Stimulated activated CD8-positive, alpha-beta memory T cell treated with anti-CD3 and anti-CD28 coated beads, Interleukin-15, amount 100 ng/mL, for 24 hours (primary cell): ENCODE measurements around the gene SCNN1B.

ENCODE experiments used
- DNase-seq: peaks from one replicate; pipeline ENCODE4 v3.0.0-alpha.2; 2020; ENCODE audit warnings: low read depth

Gene SCNN1B

DNA sequence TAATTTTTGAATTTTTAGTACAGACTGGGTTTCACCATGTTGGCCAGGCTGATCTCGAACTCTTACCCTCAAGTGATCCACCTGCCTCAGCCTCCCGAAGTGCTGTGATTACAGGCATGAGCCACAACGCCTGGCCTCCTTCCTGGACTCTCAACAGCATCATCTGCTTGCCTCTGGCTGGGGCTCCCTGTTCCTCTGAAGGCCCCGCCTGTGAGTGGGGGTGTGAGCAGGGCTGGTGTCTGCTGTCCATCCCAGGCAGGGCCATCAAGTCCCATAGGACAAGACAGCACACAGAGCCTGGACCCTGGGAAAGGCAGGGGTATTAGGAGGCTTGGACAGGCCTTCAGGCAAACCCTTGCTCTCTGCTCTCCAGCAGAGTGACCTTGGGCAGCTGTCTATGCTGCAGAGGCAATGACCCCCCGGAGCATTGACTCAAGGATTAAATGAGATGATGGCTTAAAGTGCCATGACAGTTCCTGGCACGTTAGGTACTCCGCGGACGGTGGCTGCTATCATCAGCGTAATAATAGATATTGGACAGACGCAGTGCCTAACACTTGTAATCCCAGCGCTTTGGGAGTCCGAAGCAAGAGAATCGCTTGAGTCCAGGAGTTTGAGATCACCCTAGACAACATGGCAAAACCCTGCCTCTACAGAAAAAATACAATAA, 19.2 kb downstream of the SCNN1B start:
- no peak for DNase-seq

DNA sequence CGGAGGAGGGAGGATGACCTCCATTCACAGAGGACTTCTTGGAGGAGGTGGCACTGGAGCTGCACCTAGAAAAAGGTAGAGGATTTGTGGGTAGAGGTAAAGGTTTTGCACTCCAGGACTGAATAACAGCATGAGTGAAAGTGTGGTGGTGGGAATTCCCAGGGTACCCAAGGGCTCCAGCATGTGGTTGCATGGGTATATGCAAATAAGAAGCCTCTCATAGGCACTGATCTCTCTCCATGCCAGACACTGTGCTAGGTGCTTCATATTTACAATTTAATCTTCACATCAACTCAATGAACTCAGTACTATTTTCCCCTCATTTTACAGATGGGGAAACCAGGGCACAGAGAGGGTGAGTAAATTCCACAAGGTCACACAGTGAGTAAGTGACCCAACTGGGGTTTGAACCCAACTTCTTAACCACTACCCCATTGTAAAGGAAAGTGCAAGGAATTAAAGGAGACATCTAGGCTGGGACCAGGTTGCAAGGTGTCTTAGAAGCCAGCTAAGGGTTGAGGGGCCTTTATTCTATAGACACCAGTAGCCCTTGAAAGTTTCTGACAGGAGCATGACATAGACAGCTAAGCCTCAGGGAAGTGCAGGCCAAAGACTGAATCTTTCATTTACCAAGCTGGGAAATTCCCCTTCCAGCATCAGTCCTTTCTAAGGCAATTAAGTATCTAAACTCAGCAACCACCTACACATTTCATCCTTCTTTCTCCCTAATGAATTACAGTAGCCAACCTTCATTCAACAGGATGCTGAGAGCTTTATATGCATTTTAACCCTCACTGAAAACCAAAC, 21.3 kb downstream of the SCNN1B start:
- no peak for DNase-seq

DNA sequence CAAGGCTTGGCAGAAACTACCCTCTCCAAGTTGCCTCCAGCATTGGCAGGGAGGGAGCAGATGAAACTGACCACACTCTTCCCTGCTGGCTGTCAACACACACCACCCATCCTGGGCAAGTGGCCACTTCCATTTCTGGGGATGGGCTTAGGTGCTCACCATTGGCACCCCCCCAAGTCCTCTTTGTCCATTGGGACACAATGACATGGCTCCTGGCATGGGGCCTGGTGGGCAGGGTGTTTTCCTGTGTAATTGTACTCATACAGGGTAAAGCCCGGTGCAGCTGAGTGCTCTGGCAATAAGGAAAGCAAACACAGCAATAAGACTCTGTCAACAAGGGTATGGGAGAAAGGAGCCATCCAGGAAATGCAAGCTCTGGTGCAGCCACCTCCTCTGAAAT, 22.6 kb downstream of the SCNN1B start:
- DNase-seq = no peak

GRCh38 chr16:23327836-23328235, 25.7 kb downstream of the SCNN1B start:
- DNase-seq = no peak

- no peak for DNase-seq
These were observed 28.1 kb downstream of the SCNN1B start for GRCh38 chr16:23330161-23330560.

DNA sequence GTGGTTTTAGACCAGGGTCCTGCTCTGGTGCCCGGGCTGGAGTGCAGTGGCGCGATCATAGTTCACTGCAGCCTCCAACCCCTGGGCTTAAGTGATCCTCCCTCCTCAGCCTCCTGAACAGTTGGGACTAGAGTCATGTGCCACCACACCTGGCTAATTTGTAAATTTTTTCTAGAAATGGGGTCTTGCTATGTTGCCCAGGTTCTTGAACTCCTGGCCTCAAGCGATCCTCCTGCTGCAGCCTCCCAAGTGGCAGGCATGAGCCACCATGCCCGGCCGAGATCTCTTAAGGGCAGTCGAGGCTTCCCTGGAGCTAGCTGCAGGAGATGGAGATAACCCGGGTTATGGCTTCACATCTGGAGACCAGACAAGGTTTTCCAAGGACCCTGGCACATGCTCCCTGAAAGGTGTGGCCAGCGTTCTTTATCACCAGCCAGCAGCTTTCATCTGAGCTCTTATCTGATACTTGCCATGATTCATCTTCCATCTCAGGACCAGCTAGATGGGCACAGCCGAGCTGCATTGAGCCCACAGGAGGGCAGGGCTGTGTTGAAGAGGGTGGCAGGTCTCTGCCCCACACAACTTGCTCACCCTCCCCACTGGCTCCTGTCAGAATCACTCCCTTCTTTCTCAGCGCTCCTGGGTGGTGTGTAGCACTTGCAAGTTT, 28.6 kb downstream of the SCNN1B start:
- DNase-seq = no peak

DNA sequence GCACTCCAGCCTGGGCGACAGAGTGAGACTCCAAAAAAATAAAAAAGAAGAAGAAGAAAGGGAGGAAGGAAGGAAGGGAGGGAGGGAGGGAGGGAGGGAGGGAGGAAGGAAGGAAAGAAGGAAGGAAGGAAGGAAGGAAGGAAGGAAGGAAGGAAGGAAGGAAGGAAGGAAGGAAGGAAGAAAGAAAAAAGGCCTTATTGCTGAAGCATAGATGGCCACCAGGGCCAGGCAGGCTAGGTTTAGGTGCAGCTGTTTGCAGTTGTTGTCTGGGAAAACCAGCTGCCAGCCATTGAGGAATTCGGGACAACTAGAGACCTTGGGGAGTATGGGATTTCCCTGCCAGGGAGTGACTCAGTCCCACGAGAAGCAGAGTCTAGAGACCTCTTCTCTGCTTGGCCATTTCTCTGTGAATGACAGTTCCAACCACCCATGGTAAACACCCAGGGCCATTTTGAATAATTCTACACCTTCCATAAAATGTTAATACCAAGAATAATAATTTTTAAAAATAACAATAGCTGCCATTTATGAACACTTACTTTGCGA, 31.0 kb downstream of the SCNN1B start:
- no peak for DNase-seq

- no peak for DNase-seq
These were observed 31.8 kb downstream of the SCNN1B start for GRCh38 chr16:23333831-23334456.

GRCh38 chr16:23334457-23334853, 32.4 kb downstream of the SCNN1B start:
- no peak for DNase-seq

GRCh38 chr16:23334950-23335349, 32.8 kb downstream of the SCNN1B start:
- DNase-seq = no peak

GRCh38 chr16:23337836-23338550, 35.9 kb downstream of the SCNN1B start:
- DNase-seq = no peak

DNA sequence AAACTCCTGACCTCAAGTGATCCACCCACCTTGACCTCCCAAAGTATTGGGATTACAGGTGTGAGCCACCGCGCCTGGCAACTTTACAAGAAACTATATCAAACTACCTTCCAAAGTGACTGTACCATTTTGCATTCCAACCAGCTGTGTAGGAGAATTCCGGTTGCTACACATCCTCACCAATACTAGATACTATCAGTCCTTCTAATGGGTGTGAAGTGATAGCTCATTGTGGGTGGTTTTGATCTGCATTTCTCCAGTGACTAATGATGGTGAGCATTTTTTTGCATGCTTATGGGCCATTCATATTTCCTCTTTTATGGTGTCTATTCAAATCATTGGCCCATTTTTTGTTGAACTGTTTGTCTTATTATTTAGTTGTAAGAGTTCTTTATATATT, 37.7 kb downstream of the SCNN1B start:
- no peak for DNase-seq

DNA sequence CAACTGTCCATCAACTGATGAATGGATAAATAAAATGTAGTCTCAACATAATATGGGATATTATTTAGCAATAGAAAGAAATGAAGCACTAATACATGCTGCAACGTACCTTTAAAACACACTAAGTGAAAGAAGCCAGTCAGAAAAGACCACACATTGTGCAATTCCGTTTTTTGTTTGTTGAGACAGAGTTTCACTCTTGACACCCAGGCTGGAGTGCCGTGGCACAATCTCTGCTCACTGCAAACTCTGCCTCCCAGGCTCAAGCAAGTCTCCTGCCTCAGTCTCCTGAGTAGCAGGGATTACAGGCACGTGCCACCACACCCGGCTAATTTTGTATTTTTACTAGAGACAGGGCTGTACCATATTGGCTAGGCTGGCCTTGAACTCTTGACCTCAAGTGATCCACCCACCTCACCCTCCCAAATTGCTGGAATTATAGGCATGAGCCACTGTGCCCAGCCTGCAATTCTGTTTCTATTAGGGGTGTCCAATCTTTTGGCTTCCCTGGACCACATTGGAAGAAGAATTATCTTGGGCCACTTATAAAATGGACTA, 40.1 kb downstream of the SCNN1B start:
- no peak for DNase-seq

- DNase-seq = no peak
These were observed 41.8 kb downstream of the SCNN1B start for GRCh38 chr16:23343643-23344612.

- DNase-seq = no peak
These were observed 43.1 kb downstream of the SCNN1B start for GRCh38 chr16:23345237-23345636.

DNA sequence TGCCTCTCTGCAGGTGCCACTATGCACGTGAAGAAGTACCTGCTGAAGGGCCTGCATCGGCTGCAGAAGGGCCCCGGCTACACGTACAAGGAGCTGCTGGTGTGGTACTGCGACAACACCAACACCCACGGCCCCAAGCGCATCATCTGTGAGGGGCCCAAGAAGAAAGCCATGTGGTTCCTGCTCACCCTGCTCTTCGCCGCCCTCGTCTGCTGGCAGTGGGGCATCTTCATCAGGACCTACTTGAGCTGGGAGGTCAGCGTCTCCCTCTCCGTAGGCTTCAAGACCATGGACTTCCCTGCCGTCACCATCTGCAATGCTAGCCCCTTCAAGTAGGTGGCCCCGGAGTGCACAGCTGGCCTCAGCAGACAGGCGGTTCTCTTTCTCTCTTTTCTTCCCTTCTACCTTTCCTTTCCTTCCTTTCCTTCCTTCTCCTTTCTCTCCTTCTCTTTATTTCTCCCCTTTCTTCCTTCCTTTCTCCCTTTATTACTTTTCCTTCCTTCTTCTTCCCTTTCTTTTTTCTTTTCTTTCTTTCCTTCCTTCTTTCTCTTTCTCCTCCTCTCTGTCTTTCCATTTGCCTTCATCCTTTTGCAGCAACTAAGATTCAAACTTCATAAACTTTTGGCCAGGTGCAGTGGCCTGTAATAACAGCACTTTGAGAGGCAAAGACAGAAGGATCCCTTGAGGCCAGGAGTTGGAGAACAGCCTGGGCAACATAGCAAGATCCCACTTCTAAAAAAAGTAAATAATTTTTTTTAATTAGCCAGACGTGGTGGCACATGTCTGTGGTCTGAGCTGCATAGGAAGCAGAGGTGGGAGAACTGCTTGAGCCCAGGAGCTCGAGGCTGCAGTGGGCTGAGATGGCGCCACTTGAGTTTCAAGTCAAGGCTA, 46.7 kb downstream of the SCNN1B start:
- no peak for DNase-seq

DNA sequence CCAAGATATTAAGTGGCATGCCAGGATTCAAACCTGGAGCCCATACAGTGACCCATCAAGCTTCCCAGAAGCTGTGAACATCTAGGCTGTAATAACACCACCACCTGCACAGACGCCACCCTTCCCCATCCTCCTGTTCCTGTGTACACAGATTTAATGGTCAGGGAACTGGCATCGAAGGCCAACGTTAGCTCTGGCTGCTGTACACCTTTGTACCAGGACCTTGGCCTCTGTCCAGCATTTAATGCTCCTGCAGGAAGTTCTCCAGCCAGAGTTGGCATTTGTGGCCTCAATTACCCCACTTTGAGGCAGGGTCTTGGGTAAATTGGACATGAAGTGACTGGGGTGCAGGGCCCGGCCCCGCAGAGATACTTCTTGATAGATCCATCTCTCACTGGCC, 49.3 kb downstream of the SCNN1B start:
- DNase-seq = no peak

DNA sequence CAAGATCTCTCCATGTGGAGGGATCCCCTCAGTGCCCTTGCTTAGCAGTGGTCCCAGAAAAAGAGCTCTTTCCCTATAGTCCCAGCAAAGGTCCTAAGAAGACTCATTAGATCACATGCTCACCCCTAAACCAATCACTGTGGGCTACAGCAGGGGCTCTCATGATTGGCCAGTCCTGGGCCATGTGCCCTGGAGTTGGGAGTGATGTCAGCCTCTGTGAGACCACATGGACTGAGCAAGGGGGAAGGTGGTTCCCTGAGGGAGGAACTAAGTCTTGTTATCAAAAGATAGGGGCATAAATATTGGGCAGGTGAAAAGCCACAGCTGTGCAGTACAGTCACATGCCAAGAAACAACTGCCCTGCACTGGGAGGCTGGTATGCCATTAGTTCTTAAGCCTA, 51.3 kb downstream of the SCNN1B start:
- DNase-seq = no peak

DNA sequence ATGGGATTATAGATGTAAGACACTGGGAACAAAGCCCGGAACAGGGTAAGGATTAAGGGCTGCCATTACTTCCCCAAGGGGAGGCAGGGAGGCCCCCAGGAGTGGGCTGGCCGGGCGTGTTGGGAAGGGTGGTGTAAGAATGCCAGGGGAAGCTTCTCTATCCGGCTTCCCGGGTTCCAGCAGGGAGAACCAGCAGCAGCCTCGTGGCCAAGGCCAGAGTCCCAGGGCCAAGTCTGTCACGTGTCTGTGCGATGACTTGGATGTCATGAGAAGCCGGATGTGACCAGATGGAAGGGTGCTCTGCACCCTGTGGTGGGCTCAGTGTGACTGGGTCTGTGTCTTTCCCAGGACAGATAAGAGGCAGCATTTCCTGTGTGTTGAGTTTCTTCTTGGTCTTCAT, 52.1 kb downstream of the SCNN1B start:
- DNase-seq = no peak
